Stomach (tissue), 9 donors: Measurements from ENCODE around the gene PIBF1. TPM values are rescaled to one million over a fixed set of nuclear protein-coding genes. Genes with fewer than 3 reads are reported as not detected.
"Not testable (repeated sequence)": the region's sequence is repeated elsewhere in the genome, so short reads cannot be mapped to it uniquely, and the experiment has no call there.

Source experiments
- DNase-seq, 2 donors: peaks; one replicate each; pipeline versions ENCODE4 v3.0.0 to v3.0.0-alpha.2; 2013 to 2019
- H3K27ac ChIP-seq, 5 donors: fragments of 200-600 bp in 4 of 5; sonication (generic) in 4 of 5; one replicate each; pipeline ENCODE4 v1.5.1; 2013 to 2019; ENCODE audit warnings: mild to moderate bottlenecking in 1 of 5, moderate library complexity in 1 of 5
- H3K27me3 ChIP-seq, 3 donors: fragments of 200-600 bp; sonication (generic); one replicate each; pipeline ENCODE4 v1.5.1; 2017 to 2019; ENCODE audit warnings: mixed run types in 1 of 3
- H3K36me3 ChIP-seq, 4 donors: fragments of 200-600 bp; sonication (generic); 1 replicate in 3 of 4; 2 replicates in 1 of 4; pipeline ENCODE4 v1.5.1; 2016 to 2019
- H3K4me1 ChIP-seq, 4 donors: fragments of 200-600 bp; sonication (generic); one replicate each; pipeline ENCODE4 v1.5.1; 2016 to 2019
- H3K4me3 ChIP-seq, 4 donors: fragments of 200-600 bp; sonication (generic) in 3 of 4; one replicate each; pipeline ENCODE4 v1.5.1; 2016 to 2019; ENCODE audit warnings: mild to moderate bottlenecking in 1 of 4
- H3K9me3 ChIP-seq, 4 donors: fragments of 200-600 bp; sonication (generic); one replicate each; pipeline ENCODE4 v1.5.1; 2016 to 2019
- EP300 ChIP-seq: sonication (generic); formaldehyde crosslinking; IDR thresholded peaks from one replicate; pipeline ENCODE4 v1.6.1; 2017; ENCODE audit warnings: antibody characterized with exemption
- POLR2A ChIP-seq, 4 donors: fragments of 450-650 bp; IDR thresholded peaks; one replicate each; pipeline ENCODE4 v1.6.1; 2016; ENCODE audit warnings: antibody characterized with exemption in 4 of 4, control low read depth in 2 of 4, mild to moderate bottlenecking in 1 of 4, moderate library complexity in 1 of 4
- POLR2AphosphoS5 ChIP-seq, 3 donors: sonication (generic); formaldehyde crosslinking; IDR thresholded peaks; one replicate each; pipeline ENCODE4 v1.6.1; 2016; ENCODE audit warnings: antibody characterized with exemption in 3 of 3
- WGBS, 5 donors: extraction: QIAGEN DNeasy Blood & Tissue Kit in 3 of 5; methylation state at CpG; one replicate each; pipeline versions ENCODE4 v1.1.5 to v1.1.7; 2013 to 2018; 5-methylcytosine and 5-hydroxymethylcytosine counted together
- intact Hi-C: fragments of 100-400 bp; cut with DNase I; formaldehyde crosslinking; loops from one replicate; pipeline ENCODE4 v1.15.1; 2023; ENCODE audit warnings: low total_unique reads
- polyA plus RNA-seq, 3 donors: library from polyadenylated mRNA; stranded (reverse); fragments of 200-250 nt; gene quantifications; one replicate each; pipeline ENCODE4 v1.2.3, GENCODE V29; 2013
- total RNA-seq, 5 donors: library from RNA; depleted of rRNA; stranded (reverse); fragments of >200 nt; gene quantifications; one replicate each; pipeline versions ENCODE4 v1.1.0 to v1.2.3, GENCODE V29; 2014 to 2016
- TF ChIP-seq, protein P1 (sequence below), 7 experiments: fragments of 450-650 bp in 4 of 7; fragments of 200-600 bp in 3 of 7; sonication (generic) in 3 of 7; IDR thresholded peaks; one replicate each; pipeline ENCODE4 v1.5.1; 2016 to 2019; ENCODE audit warnings: antibody characterized with exemption in 7 of 7, control low read depth in 2 of 7, mild to moderate bottlenecking in 1 of 7
- donor health status: healthy with polysubstance abuse.
- donor health status: Bipolar disorder and iron deficiency.
- donor health status: healthy.

Gene PIBF1
- total and polyA plus RNA-seq, 8 donors, result 6.1 to 67.6 (median 17.8) TPM

DNA sequence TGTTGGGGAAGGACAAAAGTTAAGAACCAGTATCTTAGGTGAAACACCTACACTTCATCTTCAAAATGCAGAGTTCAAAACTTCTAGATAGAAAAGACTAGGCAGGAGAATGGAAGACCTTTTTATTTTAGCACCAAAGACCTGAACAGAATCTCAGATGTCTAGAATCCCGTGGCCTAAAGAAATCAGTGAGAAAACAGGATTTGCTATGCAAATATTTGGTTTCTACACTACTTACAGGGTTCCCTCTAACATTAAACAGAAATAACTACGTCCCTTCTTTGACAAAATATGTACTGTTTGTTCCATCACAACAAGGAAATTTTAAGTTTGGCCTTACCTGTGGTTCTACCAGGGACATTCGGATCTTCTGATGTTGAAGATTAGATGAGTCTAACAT, 21.7 kb upstream of the PIBF1 start:
- 39 to 64% (median 50%) methylated on average over 3 of the region's 3 CpGs for WGBS, 5 donors
- H3K4me3 ChIP-seq, result no peak overlapping the region
- no peak for DNase-seq
- no peaks in the 10 kb centered on the region for H3K4me1 ChIP-seq
- H3K9me3 ChIP-seq, result no peaks in the 10 kb centered on the region
- H3K36me3 ChIP-seq, result peaks cover 71 to 100% (median 100%) of the 10 kb centered on the region in 4 donors
- intact Hi-C loops, result no loop called here
- no peak for TF ChIP-seq POLR2A (IDR thresholded peaks at IDR 0.05)
- no peak for TF ChIP-seq EP300
- TF ChIP-seq POLR2AphosphoS5 (IDR thresholded peaks at IDR 0.05), result no peak
- TF ChIP-seq, protein P1, sequence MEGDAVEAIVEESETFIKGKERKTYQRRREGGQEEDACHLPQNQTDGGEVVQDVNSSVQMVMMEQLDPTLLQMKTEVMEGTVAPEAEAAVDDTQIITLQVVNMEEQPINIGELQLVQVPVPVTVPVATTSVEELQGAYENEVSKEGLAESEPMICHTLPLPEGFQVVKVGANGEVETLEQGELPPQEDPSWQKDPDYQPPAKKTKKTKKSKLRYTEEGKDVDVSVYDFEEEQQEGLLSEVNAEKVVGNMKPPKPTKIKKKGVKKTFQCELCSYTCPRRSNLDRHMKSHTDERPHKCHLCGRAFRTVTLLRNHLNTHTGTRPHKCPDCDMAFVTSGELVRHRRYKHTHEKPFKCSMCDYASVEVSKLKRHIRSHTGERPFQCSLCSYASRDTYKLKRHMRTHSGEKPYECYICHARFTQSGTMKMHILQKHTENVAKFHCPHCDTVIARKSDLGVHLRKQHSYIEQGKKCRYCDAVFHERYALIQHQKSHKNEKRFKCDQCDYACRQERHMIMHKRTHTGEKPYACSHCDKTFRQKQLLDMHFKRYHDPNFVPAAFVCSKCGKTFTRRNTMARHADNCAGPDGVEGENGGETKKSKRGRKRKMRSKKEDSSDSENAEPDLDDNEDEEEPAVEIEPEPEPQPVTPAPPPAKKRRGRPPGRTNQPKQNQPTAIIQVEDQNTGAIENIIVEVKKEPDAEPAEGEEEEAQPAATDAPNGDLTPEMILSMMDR (IDR thresholded peaks at IDR 0.05), result no peak
- no peak overlapping the region for H3K27ac ChIP-seq
- H3K27me3 ChIP-seq, result no peaks in the 10 kb centered on the region

DNA sequence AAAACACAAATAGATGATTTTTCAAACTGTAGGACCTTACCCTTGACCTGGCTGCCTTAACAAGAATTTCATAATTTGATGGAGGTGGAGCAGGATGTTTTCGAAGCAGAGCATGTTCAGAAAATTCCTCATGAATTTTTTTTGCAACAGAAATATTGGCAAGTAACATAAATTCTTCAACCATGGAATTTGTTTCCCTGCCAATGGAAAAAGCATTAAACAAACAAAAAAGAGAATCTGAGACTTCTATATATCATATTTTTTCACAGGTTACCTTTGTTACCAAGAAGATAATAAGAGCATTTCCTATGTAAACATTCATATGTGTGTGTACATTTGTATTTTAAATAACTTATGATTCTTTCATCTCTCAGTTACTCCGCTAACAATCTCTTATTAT, 18.5 kb upstream of the PIBF1 start:
- Histone ChIP-seq H3K4me1 (no peaks in the 10 kb centered on the region), H3K4me3 (no peak overlapping the region), H3K36me3 (peaks cover 78 to 100% (median 100%) of the 10 kb centered on the region in 4 donors), H3K9me3 (no peaks in the 10 kb centered on the region), H3K27me3 (no peaks in the 10 kb centered on the region), H3K27ac (no peak overlapping the region)
- WGBS, 5 donors, result 59 to 80% (median 69%) methylated on average over 2 of the region's 2 CpGs
- no peak for TF ChIP-seq POLR2A (IDR thresholded peaks at IDR 0.05)
- TF ChIP-seq POLR2AphosphoS5 (IDR thresholded peaks at IDR 0.05), result no peak
- TF ChIP-seq EP300, result no peak
- TF ChIP-seq, protein P1 (IDR thresholded peaks at IDR 0.05), result no peak
- DNase-seq, result no peak
- intact Hi-C loops, result no loop called here

DNA sequence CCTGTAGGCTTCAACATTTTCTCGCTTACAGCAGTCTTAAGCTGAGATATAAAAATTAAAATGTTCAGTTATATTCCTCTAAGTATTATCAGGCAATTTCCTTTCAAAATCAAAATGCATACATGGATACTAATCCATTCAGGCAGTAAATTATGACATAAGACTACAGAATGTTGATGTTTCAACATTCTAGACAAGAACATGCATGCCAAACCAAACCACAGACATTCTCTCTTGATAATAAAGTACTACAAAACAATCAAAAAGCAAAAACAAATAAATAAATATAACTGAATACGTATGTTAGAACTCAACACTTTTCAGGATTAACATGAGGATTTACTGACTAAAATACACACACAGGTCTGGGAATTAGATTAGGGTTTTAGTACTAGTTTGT, 7.9 kb upstream of the PIBF1 start:
- Histone ChIP-seq H3K36me3 (peaks cover 81 to 96% (median 94%) of the 10 kb centered on the region in 4 donors), H3K4me1 (peaks cover 3 to 19% (median 9%) of the 10 kb centered on the region in 4 donors), H3K27me3 (no peaks in the 10 kb centered on the region), H3K27ac (no peak overlapping the region), H3K4me3 (no peak overlapping the region), H3K9me3 (no peaks in the 10 kb centered on the region)
- no peak for DNase-seq
- WGBS, 5 donors, result 75 to 90% (median 81%) methylated on average over 2 of the region's 2 CpGs
- intact Hi-C loops, result no loop called here
- no peak for TF ChIP-seq POLR2AphosphoS5 (IDR thresholded peaks at IDR 0.05)
- TF ChIP-seq, protein P1 (IDR thresholded peaks at IDR 0.05), result no peak
- TF ChIP-seq POLR2A (IDR thresholded peaks at IDR 0.05), result no peak
- no peak for TF ChIP-seq EP300

DNA sequence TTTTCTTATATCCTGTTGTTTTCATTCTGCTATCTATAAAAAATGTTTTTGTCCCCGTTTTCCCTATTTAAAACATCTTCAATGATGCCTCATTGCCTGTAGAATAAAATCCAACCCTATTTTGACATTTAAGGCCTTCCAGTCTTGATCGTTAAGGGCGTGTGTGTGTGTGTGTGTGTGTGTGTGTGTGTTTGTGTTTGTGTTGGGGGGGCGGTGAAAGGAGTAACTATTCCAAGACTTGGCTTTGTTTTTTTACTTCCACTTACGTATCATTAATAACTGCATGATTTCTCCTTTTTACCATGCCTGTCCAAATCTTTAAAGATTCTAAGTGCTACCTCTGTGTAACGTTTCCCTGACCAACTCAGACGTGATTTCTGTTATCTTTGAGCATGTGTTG, 784 bp downstream of the PIBF1 start:
- H3K36me3 ChIP-seq, result peaks cover 3 to 33% (median 27%) of the 10 kb centered on the region in 4 donors

DNA sequence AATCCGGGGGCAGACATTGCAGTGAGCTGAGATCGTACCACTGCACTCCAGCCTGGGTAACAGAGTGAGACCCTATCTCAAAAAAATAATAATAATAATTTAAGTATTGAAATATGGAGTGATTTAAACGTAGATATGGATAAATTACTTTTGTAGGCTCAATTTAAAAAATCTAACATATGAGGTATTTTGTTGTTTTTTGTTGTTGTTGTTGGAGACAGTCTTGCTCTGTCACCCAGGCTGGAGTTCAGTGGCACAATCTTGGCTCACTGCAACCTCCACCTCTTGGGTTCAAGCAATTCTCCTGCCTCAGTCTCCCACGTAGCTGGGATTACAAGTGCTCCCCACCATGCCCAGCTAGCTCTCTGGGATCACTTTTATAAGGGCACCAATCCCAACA, 2.7 kb downstream of the PIBF1 start:
- H3K27me3 ChIP-seq, H3K9me3 ChIP-seq, DNase-seq, H3K27ac ChIP-seq, H3K4me3 ChIP-seq, intact Hi-C loops: not testable (repeated sequence)
- 93 to 98% (median 96%) methylated on average over 4 of the region's 4 CpGs for WGBS, 5 donors
- Histone ChIP-seq H3K4me1 (peaks cover 12 to 67% (median 41%) of the 10 kb centered on the region in 4 donors), H3K36me3 (peaks cover 0 to 31% (median 20%) of the 10 kb centered on the region in 4 donors)

More for the DNA sequence above, 784 bp downstream of the PIBF1 start:
- intact Hi-C loops, result no loop called here
- peak overlapping the region; percentile 94 to 100 (median 96) for H3K4me3 ChIP-seq
- WGBS, 5 donors, result 0 to 3% (median 1%) methylated on average over 7 of the region's 7 CpGs
- no peaks in the 10 kb centered on the region for H3K9me3 ChIP-seq
- TF ChIP-seq POLR2A (IDR thresholded peaks at IDR 0.05) (no peak), EP300 (no peak), POLR2AphosphoS5 (IDR thresholded peaks at IDR 0.05) (no peak)
- TF ChIP-seq, protein P1 (IDR thresholded peaks at IDR 0.05), result no peak
- peaks cover 22 to 78% (median 53%) of the 10 kb centered on the region in 4 donors for H3K4me1 ChIP-seq
- H3K27me3 ChIP-seq, result no peaks in the 10 kb centered on the region
- peak in 1 of 2 donors; percentile 49 for DNase-seq
- peak overlapping the region in 4 of 5 donors; percentile 92 to 96 (median 92) for H3K27ac ChIP-seq
